ENCODE measurements around the gene RPL14.

DNA sequence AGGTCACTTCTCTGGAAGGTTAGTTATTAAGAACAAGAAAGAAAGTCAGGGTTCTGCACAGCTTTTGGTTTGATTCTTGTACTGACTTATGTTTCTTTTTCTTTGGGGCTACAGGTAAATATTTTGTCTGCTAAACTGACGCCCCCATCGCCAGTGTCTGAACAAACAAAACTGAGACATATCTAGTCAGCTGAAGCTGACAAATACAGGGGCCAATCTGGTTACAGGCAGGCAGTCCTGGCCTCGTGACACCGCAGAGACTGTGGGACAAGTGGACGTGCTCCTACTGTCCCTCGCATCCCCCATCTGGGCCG lies 4.6 kb upstream of the RPL14 start:
- TF ChIP-seq, protein P1, sequence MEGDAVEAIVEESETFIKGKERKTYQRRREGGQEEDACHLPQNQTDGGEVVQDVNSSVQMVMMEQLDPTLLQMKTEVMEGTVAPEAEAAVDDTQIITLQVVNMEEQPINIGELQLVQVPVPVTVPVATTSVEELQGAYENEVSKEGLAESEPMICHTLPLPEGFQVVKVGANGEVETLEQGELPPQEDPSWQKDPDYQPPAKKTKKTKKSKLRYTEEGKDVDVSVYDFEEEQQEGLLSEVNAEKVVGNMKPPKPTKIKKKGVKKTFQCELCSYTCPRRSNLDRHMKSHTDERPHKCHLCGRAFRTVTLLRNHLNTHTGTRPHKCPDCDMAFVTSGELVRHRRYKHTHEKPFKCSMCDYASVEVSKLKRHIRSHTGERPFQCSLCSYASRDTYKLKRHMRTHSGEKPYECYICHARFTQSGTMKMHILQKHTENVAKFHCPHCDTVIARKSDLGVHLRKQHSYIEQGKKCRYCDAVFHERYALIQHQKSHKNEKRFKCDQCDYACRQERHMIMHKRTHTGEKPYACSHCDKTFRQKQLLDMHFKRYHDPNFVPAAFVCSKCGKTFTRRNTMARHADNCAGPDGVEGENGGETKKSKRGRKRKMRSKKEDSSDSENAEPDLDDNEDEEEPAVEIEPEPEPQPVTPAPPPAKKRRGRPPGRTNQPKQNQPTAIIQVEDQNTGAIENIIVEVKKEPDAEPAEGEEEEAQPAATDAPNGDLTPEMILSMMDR (conservative IDR thresholded peaks at IDR 0.05; ENCODE audit: low read length), result no peak
- TF ChIP-seq EZH2phosphoT487 (IDR thresholded peaks at IDR 0.05; ENCODE audit: borderline replicate concordance, low read depth, low read length), result no peak

All from OCI-LY7 (cell line).